HG03354 (cell line): ENCODE measurements around the gene FAM20C.
"Not testable (repeated sequence)": the region's sequence is repeated elsewhere in the genome, so short reads cannot be mapped to it uniquely, and the experiment has no call there.

Source experiments
- ATAC-seq: cut with Tn5 transposase; IDR thresholded peaks from one replicate; pipeline ENCODE4 v1.9.1; 2021; ENCODE audit warnings: mild to moderate bottlenecking; ENCODE audit not compliant: unreplicated experiment, poor library complexity, severe bottlenecking

FAM20C gene

GRCh38 chr7:234051-234707 is 41.8 kb downstream of the FAM20C start:
- no peak for ATAC-seq

- ATAC-seq, result no peak
Measured at GRCh38 chr7:234708-235553, 42.6 kb downstream of the FAM20C start.

- no peak for ATAC-seq
Measured at GRCh38 chr7:235576-236395, 43.4 kb downstream of the FAM20C start.

- ATAC-seq, result no peak
Measured at GRCh38 chr7:236967-237366, 44.6 kb downstream of the FAM20C start.

- no peak for ATAC-seq
Measured at GRCh38 chr7:237385-237784, 45.0 kb downstream of the FAM20C start.

GRCh38 chr7:240146-240676 is 47.8 kb downstream of the FAM20C start:
- no peak for ATAC-seq

GRCh38 chr7:240887-241421 is 48.6 kb downstream of the FAM20C start:
- no peak for ATAC-seq

GRCh38 chr7:241513-241912 is 49.1 kb downstream of the FAM20C start:
- no peak for ATAC-seq

- ATAC-seq, result not testable (repeated sequence)
Measured at GRCh38 chr7:242826-243579, 50.6 kb downstream of the FAM20C start.

- ATAC-seq, result not testable (repeated sequence)
Measured at GRCh38 chr7:243580-243978, 51.2 kb downstream of the FAM20C start.

GRCh38 chr7:244974-245373 is 52.6 kb downstream of the FAM20C start:
- ATAC-seq, result no peak

- no peak for ATAC-seq
Measured at GRCh38 chr7:245574-246295, 53.4 kb downstream of the FAM20C start.

- ATAC-seq, result no peak
Measured at GRCh38 chr7:246451-246850, 54.1 kb downstream of the FAM20C start.

GRCh38 chr7:247181-247580 is 54.8 kb downstream of the FAM20C start:
- no peak for ATAC-seq

- ATAC-seq, result no peak
Measured at GRCh38 chr7:247636-248035, 55.3 kb downstream of the FAM20C start.

GRCh38 chr7:248732-249435 is 56.5 kb downstream of the FAM20C start:
- no peak for ATAC-seq

- ATAC-seq, result no peak
Measured at GRCh38 chr7:249989-250388, 57.6 kb downstream of the FAM20C start.

GRCh38 chr7:250523-250922 is 58.2 kb downstream of the FAM20C start:
- no peak for ATAC-seq
